Ovary (tissue), 9 donors: ENCODE measurements around the gene FARP1. TPM values are rescaled to one million over a fixed set of nuclear protein-coding genes. Genes with fewer than 3 reads are reported as not detected.
A peak's percentile ranks its signal among the peaks of the same experiment; 100 is the strongest.

Experiments
- DNase-seq, 5 donors: peaks; one replicate each; pipeline ENCODE4 v3.0.0-alpha.2; 2019 to 2020
- H3K27ac ChIP-seq, 2 donors: fragments of 200-600 bp; one replicate each; pipeline versions ENCODE4 v1.5.1 to v1.8.0; 2019 to 2022
- H3K27me3 ChIP-seq: fragments of 200-600 bp; one replicate; pipeline ENCODE4 v1.8.0; 2022
- H3K36me3 ChIP-seq: fragments of 200-600 bp; sonication (generic); one replicate; pipeline ENCODE4 v1.5.1; 2019
- H3K4me1 ChIP-seq: one replicate; pipeline ENCODE4 v1.8.1; 2013; ENCODE audit warnings: mild to moderate bottlenecking, moderate library complexity; ENCODE audit not compliant: insufficient read depth
- H3K4me3 ChIP-seq: fragments of 200-600 bp; sonication (generic); one replicate; pipeline ENCODE4 v1.5.1; 2017
- H3K9me3 ChIP-seq, 2 donors: fragments of 200-600 bp in 1 of 2; sonication (generic) in 1 of 2; one replicate each; pipeline versions ENCODE4 v1.5.1 to v1.8.1; 2013 to 2019; ENCODE audit warnings: mild to moderate bottlenecking in 1 of 2, moderate library complexity in 1 of 2
- EP300 ChIP-seq: sonication (generic); formaldehyde crosslinking; IDR thresholded peaks from one replicate; pipeline ENCODE4 v1.6.1; 2017; ENCODE audit warnings: antibody characterized with exemption
- POLR2A ChIP-seq: fragments of 450-650 bp; IDR thresholded peaks from one replicate; pipeline ENCODE4 v1.6.1; 2017; ENCODE audit warnings: antibody characterized with exemption, mild to moderate bottlenecking, moderate library complexity
- WGBS, 3 donors: extraction: QIAGEN DNeasy Blood & Tissue Kit in 1 of 3; methylation state at CpG; one replicate each; pipeline versions ENCODE4 v1.1.5 to v1.1.7; 2013 to 2017; 5-methylcytosine and 5-hydroxymethylcytosine counted together
- intact Hi-C, 4 donors: fragments of 100-400 bp; cut with DNase I; formaldehyde crosslinking; loops; one replicate each; pipeline versions ENCODE4 v1.11.0 to v1.15.1; 2022 to 2023
- polyA plus RNA-seq, 2 donors: library from polyadenylated mRNA; stranded (reverse); fragments of 200-250 nt in 1 of 2; fragments of 350-450 nt in 1 of 2; fragmentation: Illumina TruSeq in 1 of 2; extraction: RNeasy Lipid Tissue Mini Kit (QIAGEN cat#74804) in 1 of 2; gene quantifications; one replicate each; pipeline ENCODE4 v1.2.3, GENCODE V29; 2013 to 2014
- total RNA-seq, 7 donors: library from RNA; depleted of rRNA in 2 of 7; stranded (reverse); fragments of >200 nt in 2 of 7; fragmentation: NEBNext Ultra II Directional in 3 of 7; extraction: Animal tissue kit (Norgen Biotek cat#: 25700) in 3 of 7; gene quantifications; one replicate each; pipeline versions ENCODE4 v1.1.0 to v1.2.4, GENCODE V29; 2016 to 2023
- TF ChIP-seq, protein P1 (sequence below), 3 donors: fragments of 450-650 bp in 2 of 3; fragments of 200-600 bp in 1 of 3; IDR thresholded peaks; one replicate each; pipeline versions ENCODE4 v1.5.1 to v1.8.0; 2016 to 2022; ENCODE audit warnings: antibody characterized with exemption in 3 of 3, mild to moderate bottlenecking in 1 of 3
- donor health status: DM: no; HTN: no; CAD: no; lungs with moderate emphysema.
- donor health status: DM: no; HTN: no; CAD: no.
- donor health status: Bipolar disorder and iron deficiency.
- donor health status: DM: yes; HTN: yes; CAD: no.
- donor health status: DM: no; HTN: no; CAD: no.
- donor health status: DM: yes; HTN: yes; CAD: no.

Gene FARP1
- total and polyA plus RNA-seq, 9 donors = 10.2 to 90.1 (median 35.6) TPM

GRCh38 chr13:98144801-98145350 is 2.0 kb downstream of the FARP1 start:
- intact Hi-C loops = loop anchor here in 3 of 4 donors (5.0 to 10.0 kb wide), 4 partner anchors 250 to 530 kb away; no protein-coding TSS in a partner anchor
- 48% methylated on average over 10 of the region's 10 CpGs for WGBS, 3 donors
- TF ChIP-seq, protein P1, sequence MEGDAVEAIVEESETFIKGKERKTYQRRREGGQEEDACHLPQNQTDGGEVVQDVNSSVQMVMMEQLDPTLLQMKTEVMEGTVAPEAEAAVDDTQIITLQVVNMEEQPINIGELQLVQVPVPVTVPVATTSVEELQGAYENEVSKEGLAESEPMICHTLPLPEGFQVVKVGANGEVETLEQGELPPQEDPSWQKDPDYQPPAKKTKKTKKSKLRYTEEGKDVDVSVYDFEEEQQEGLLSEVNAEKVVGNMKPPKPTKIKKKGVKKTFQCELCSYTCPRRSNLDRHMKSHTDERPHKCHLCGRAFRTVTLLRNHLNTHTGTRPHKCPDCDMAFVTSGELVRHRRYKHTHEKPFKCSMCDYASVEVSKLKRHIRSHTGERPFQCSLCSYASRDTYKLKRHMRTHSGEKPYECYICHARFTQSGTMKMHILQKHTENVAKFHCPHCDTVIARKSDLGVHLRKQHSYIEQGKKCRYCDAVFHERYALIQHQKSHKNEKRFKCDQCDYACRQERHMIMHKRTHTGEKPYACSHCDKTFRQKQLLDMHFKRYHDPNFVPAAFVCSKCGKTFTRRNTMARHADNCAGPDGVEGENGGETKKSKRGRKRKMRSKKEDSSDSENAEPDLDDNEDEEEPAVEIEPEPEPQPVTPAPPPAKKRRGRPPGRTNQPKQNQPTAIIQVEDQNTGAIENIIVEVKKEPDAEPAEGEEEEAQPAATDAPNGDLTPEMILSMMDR (IDR thresholded peaks at IDR 0.05) = no peak
- no peak for TF ChIP-seq POLR2A
- no peak for TF ChIP-seq EP300
- Histone ChIP-seq H3K27ac (no peak overlapping the region), H3K4me1 (peaks cover 1% of the 10 kb centered on the region), H3K9me3 (no peaks in the 10 kb centered on the region), H3K27me3 (no peaks in the 10 kb centered on the region), H3K36me3 (no peaks in the 10 kb centered on the region), H3K4me3 (peak overlapping the region; percentile 38)
- no peak for DNase-seq

DNA sequence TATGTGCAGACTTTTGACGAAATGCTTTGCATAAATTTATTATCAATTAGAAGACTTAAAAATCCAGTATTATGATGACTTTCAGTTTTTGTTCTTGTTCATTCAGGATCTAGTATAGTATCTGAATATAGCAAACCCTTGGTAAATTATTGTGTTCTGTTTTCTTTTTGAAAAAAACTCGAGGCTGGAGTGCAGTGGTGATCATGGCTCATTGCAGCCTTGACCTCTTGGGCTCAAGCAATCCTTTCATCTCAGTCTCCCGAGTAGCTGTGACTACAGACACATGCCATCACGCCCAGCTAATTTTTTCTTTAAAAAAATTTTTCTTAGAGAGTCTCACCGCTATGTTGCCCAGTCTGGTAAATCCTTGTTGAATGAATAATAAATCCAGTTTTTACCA is 4.6 kb downstream of the FARP1 start:
- Histone ChIP-seq H3K9me3 (no peaks in the 10 kb centered on the region), H3K4me3 (no peak overlapping the region), H3K4me1 (peaks cover 1% of the 10 kb centered on the region), H3K27me3 (no peaks in the 10 kb centered on the region), H3K27ac (no peak overlapping the region), H3K36me3 (no peaks in the 10 kb centered on the region)
- DNase-seq = no peak
- WGBS, 3 donors = 54 to 64% (median 55%) methylated on average over 5 of the region's 5 CpGs
- no peak for TF ChIP-seq POLR2A
- TF ChIP-seq, protein P1 (IDR thresholded peaks at IDR 0.05) = no peak
- TF ChIP-seq EP300 = no peak
- intact Hi-C loops = loop anchor here in 2 of 4 donors (10.0 kb wide), 3 partner anchors 247 to 527 kb away; no protein-coding TSS in a partner anchor

GRCh38 chr13:98150832-98151479 is 8.1 kb downstream of the FARP1 start:
- H3K9me3 ChIP-seq = no peaks in the 10 kb centered on the region
- no peaks in the 10 kb centered on the region for H3K36me3 ChIP-seq
- no peaks in the 10 kb centered on the region for H3K27me3 ChIP-seq
- TF ChIP-seq, protein P1 (IDR thresholded peaks at IDR 0.05) = no peak
- no peak for TF ChIP-seq EP300
- no peak for TF ChIP-seq POLR2A
- intact Hi-C loops = no loop called here
- DNase-seq = no peak
- no peak overlapping the region for H3K27ac ChIP-seq
- WGBS, 3 donors = 80 to 90% (median 81%) methylated on average over 8 of the region's 8 CpGs
- no peaks in the 10 kb centered on the region for H3K4me1 ChIP-seq
- H3K4me3 ChIP-seq = no peak overlapping the region

GRCh38 chr13:98155475-98156109 is 12.7 kb downstream of the FARP1 start:
- TF ChIP-seq POLR2A = no peak
- TF ChIP-seq, protein P1 (IDR thresholded peaks at IDR 0.05) = no peak
- no peak for TF ChIP-seq EP300
- Histone ChIP-seq H3K9me3 (no peaks in the 10 kb centered on the region), H3K4me1 (peaks cover 2% of the 10 kb centered on the region), H3K36me3 (no peaks in the 10 kb centered on the region), H3K4me3 (no peak overlapping the region), H3K27ac (no peak overlapping the region), H3K27me3 (no peaks in the 10 kb centered on the region)
- intact Hi-C loops = no loop called here
- WGBS, 3 donors = 73 to 90% (median 78%) methylated on average over 5 of the region's 5 CpGs
- no peak for DNase-seq
